ENCODE results near the gene C1D.

DNA sequence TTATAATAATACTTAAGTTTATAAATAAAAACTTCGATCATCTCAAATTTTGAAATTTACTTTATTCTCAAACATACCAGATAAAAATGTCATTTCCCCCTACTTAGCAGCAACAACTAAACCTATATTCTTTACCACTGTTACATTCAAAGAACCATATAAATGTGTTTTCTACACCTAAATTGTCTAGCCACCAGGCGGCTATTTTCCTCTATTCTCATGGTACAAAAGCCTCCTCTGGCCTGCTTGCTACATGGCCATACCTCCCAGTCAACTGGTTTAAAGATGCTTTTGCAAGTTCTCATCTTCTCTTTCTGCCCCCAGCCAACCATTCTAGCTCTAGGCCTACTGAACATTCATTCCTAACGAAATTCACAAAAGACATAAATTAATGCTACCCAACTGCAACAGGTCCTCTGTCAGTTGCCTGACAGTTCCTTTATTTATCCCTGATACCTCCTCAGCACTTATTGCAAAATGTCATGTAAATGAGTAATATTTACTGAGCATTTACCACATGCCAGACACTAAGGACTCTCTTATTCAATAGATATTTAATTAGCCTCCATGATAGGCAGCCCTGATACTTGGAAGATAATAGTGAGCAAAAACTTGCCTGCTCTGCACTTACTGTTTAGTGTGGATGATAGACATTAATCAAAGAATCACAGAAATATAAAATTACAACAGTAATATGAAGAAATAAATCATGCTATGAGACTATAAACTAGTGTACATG lies 5.0 kb downstream of the C1D start:
- TF ChIP-seq CTCF (IDR thresholded peaks at IDR 0.05; ENCODE audit: poor library complexity) (no peak), EZH2 (IDR thresholded peaks at IDR 0.05; ENCODE audit: borderline replicate concordance) (no peak), EZH2phosphoT487 (IDR thresholded peaks at IDR 0.05; ENCODE audit: low read depth, severe bottlenecking, unreplicated experiment) (no peak)

All from hepatocyte (in vitro differentiated cells).